Measurements from ENCODE around the gene EYA4. TPM values are rescaled to one million over a fixed set of nuclear protein-coding genes. Genes with fewer than 3 reads are reported as not detected.

The EYA4 gene
- polyA plus RNA-seq, 2 of the 4 experiments (the other 2 are of a cell fraction): 14.4 to 28.3 TPM

DNA sequence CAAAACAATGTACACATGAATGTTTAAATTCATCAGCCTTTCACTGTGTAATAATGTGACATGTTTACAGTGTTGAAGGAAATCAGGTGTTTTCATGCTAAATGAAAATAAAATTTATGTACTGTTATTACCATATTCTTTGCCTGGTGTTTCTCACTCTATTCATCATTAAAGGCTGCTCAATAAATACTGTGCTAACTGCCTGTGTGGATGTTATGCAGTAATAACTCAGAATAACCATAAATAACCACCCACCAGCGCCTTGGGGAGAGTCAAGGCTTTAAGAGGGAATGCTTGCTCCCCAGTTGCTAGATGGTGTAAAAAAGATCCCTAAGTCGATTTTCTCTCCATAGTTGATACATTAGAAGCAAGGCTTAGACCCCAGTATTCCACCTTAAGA lies 299.9 kb downstream of the EYA4 start:
- 66% methylated on average over 2 of the region's 2 CpGs for WGBS (ENCODE audit: missing lambda C conversion rate)
- CTCF ChIA-PET: no interaction called here
- Histone ChIP-seq H3K4me3 (no peak overlapping the region), H3K4me1 (peaks cover 4% of the 10 kb centered on the region; the same call in 1 of the 3 replicates), H3K4me2 (no peak overlapping the region), H3K27ac (no peak overlapping the region), H3K9me3 (no peaks in the 10 kb centered on the region)
- ATAC-seq (no peak), FAIRE-seq (no peak), DNase-seq (ENCODE audit: low read depth in 1 of 2, low spot score in 1 of 2) (no peak)
- TF ChIP-seq EHF (CRISPR knock-in tag; IDR thresholded peaks at IDR 0.05) (no peak), HDAC2 (IDR thresholded peaks at IDR 0.05) (no peak), POLR2AphosphoS2 (conservative IDR thresholded peaks at IDR 0.05; ENCODE audit: low read length) (no peak), KDM1A (IDR thresholded peaks at IDR 0.05; ENCODE audit: low read depth) (no peak), TFCP2L1 (CRISPR knock-in tag; IDR thresholded peaks at IDR 0.05) (no peak), ZSCAN20 (CRISPR knock-in tag; IDR thresholded peaks at IDR 0.05) (no peak), RARB (CRISPR knock-in tag; IDR thresholded peaks at IDR 0.05) (no peak), FOSL2 (IDR thresholded peaks at IDR 0.05) (no peak), FOSL2 (CRISPR knock-in tag; IDR thresholded peaks at IDR 0.05) (no peak)
- TF ChIP-seq, protein P1, sequence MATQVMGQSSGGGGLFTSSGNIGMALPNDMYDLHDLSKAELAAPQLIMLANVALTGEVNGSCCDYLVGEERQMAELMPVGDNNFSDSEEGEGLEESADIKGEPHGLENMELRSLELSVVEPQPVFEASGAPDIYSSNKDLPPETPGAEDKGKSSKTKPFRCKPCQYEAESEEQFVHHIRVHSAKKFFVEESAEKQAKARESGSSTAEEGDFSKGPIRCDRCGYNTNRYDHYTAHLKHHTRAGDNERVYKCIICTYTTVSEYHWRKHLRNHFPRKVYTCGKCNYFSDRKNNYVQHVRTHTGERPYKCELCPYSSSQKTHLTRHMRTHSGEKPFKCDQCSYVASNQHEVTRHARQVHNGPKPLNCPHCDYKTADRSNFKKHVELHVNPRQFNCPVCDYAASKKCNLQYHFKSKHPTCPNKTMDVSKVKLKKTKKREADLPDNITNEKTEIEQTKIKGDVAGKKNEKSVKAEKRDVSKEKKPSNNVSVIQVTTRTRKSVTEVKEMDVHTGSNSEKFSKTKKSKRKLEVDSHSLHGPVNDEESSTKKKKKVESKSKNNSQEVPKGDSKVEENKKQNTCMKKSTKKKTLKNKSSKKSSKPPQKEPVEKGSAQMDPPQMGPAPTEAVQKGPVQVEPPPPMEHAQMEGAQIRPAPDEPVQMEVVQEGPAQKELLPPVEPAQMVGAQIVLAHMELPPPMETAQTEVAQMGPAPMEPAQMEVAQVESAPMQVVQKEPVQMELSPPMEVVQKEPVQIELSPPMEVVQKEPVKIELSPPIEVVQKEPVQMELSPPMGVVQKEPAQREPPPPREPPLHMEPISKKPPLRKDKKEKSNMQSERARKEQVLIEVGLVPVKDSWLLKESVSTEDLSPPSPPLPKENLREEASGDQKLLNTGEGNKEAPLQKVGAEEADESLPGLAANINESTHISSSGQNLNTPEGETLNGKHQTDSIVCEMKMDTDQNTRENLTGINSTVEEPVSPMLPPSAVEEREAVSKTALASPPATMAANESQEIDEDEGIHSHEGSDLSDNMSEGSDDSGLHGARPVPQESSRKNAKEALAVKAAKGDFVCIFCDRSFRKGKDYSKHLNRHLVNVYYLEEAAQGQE (IDR thresholded peaks at IDR 0.05): no peak
- TF ChIP-seq, protein P2, sequence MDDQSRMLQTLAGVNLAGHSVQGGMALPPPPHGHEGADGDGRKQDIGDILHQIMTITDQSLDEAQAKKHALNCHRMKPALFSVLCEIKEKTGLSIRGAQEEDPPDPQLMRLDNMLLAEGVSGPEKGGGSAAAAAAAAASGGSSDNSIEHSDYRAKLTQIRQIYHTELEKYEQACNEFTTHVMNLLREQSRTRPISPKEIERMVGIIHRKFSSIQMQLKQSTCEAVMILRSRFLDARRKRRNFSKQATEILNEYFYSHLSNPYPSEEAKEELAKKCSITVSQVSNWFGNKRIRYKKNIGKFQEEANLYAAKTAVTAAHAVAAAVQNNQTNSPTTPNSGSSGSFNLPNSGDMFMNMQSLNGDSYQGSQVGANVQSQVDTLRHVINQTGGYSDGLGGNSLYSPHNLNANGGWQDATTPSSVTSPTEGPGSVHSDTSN (IDR thresholded peaks at IDR 0.05): no peak
- TF ChIP-seq, protein P3, sequence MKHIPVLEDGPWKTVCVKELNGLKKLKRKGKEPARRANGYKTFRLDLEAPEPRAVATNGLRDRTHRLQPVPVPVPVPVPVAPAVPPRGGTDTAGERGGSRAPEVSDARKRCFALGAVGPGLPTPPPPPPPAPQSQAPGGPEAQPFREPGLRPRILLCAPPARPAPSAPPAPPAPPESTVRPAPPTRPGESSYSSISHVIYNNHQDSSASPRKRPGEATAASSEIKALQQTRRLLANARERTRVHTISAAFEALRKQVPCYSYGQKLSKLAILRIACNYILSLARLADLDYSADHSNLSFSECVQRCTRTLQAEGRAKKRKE (CRISPR knock-in tag; IDR thresholded peaks at IDR 0.05; ENCODE audit: low read depth): no peak
- POLR2A ChIA-PET: no interaction called here

DNA sequence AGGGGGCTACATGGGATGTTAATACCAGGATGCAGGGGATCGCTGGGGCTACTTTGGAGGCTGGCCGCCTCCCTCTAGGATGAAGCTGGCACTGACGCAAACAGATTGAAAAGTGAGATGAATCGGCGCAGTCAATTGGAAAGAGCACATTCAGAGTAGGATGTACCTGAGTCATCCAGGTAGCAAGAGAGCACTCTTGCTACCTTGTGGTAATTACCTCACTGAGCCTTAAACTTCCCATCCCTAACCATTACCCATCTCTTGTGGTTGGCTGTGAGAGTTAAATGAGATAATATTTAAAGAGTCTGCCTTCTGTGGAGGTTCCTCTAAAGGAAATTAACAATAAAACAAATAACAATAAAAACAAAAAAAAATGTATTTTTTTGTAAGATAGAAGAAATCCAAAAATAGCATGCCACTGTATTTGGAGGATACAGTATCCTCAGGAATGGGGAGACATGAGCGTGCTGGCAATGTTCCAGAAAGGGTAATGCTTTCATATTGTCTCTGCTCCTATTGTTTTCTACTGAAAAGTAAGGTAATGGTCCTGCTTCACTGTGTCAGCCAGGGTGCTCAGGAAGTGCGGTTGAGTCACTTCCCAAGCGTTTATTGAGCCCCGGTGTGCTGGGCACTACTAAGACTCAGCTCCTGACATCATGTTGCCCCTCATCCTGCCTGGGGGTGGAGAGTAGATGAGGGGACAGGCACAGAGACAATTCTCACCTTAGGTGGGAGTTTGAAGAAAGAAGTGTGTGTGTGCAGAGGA lies 301.1 kb downstream of the EYA4 start:
- ATAC-seq (no peak), DNase-seq (ENCODE audit: low read depth in 1 of 2, low spot score in 1 of 2) (no peak), FAIRE-seq (no peak)
- H3K4me2 ChIP-seq: no peak overlapping the region
- CTCF ChIA-PET: interaction anchor here (1.0 kb wide), 1 partner anchor 717 kb away, joined by 3 read pairs; no protein-coding TSS in a partner anchor
- no peak overlapping the region for H3K4me3 ChIP-seq
- H3K9me3 ChIP-seq: no peaks in the 10 kb centered on the region
- H3K27ac ChIP-seq: no peak overlapping the region
- H3K4me1 ChIP-seq: peaks cover 4% of the 10 kb centered on the region; the same call in 1 of the 3 replicates
- POLR2A ChIA-PET: no interaction called here
- 88% methylated on average over 9 of the region's 9 CpGs for WGBS (ENCODE audit: missing lambda C conversion rate)
- TF ChIP-seq, protein P4, sequence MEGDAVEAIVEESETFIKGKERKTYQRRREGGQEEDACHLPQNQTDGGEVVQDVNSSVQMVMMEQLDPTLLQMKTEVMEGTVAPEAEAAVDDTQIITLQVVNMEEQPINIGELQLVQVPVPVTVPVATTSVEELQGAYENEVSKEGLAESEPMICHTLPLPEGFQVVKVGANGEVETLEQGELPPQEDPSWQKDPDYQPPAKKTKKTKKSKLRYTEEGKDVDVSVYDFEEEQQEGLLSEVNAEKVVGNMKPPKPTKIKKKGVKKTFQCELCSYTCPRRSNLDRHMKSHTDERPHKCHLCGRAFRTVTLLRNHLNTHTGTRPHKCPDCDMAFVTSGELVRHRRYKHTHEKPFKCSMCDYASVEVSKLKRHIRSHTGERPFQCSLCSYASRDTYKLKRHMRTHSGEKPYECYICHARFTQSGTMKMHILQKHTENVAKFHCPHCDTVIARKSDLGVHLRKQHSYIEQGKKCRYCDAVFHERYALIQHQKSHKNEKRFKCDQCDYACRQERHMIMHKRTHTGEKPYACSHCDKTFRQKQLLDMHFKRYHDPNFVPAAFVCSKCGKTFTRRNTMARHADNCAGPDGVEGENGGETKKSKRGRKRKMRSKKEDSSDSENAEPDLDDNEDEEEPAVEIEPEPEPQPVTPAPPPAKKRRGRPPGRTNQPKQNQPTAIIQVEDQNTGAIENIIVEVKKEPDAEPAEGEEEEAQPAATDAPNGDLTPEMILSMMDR (IDR thresholded peaks at IDR 0.05): no peak
- TF ChIP-seq FOXS1 (CRISPR knock-in tag; IDR thresholded peaks at IDR 0.05) (no peak), CBX2 (IDR thresholded peaks at IDR 0.05; ENCODE audit: borderline replicate concordance, low read depth) (no peak), KDM5A (IDR thresholded peaks at IDR 0.05) (no peak), HEYL (CRISPR knock-in tag; IDR thresholded peaks at IDR 0.05) (no peak), EP300 (IDR thresholded peaks at IDR 0.05) (no peak), RFX5 (IDR thresholded peaks at IDR 0.05) (no peak), SREBF2 (IDR thresholded peaks at IDR 0.05) (no peak), FOSL2 (IDR thresholded peaks at IDR 0.05) (no peak), FOSL2 (CRISPR knock-in tag; IDR thresholded peaks at IDR 0.05) (no peak), POLR2AphosphoS2 (conservative IDR thresholded peaks at IDR 0.05; ENCODE audit: low read length) (no peak), SMC3 (IDR thresholded peaks at IDR 0.05) (no peak), HOXB5 (CRISPR knock-in tag; IDR thresholded peaks at IDR 0.05) (no peak), NPAS2 (CRISPR knock-in tag; IDR thresholded peaks at IDR 0.05; ENCODE audit: borderline replicate concordance) (no peak), NFE2L2 (conservative IDR thresholded peaks at IDR 0.05; ENCODE audit: low read length) (no peak)
- TF ChIP-seq, protein P2 (IDR thresholded peaks at IDR 0.05): no peak
- TF ChIP-seq, protein P5, sequence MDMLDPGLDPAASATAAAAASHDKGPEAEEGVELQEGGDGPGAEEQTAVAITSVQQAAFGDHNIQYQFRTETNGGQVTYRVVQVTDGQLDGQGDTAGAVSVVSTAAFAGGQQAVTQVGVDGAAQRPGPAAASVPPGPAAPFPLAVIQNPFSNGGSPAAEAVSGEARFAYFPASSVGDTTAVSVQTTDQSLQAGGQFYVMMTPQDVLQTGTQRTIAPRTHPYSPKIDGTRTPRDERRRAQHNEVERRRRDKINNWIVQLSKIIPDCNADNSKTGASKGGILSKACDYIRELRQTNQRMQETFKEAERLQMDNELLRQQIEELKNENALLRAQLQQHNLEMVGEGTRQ (IDR thresholded peaks at IDR 0.05): no peak
- TF ChIP-seq, protein P6, sequence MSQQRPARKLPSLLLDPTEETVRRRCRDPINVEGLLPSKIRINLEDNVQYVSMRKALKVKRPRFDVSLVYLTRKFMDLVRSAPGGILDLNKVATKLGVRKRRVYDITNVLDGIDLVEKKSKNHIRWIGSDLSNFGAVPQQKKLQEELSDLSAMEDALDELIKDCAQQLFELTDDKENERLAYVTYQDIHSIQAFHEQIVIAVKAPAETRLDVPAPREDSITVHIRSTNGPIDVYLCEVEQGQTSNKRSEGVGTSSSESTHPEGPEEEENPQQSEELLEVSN (IDR thresholded peaks at IDR 0.05; ENCODE audit: borderline replicate concordance, low read depth): no peak
- TF ChIP-seq, protein P7, sequence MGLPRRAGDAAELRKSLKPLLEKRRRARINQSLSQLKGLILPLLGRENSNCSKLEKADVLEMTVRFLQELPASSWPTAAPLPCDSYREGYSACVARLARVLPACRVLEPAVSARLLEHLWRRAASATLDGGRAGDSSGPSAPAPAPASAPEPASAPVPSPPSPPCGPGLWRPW (IDR thresholded peaks at IDR 0.05): no peak
